HepG2 (cell line): ENCODE data around the gene EPHA3. TPM values are rescaled to one million over a fixed set of nuclear protein-coding genes. Genes with fewer than 3 reads are reported as not detected.

Experiments used
- ATAC-seq: fragments of 200-7000 bp; cut with Tn5 transposase; 3 replicates; pipeline ENCODE4 v1.9.1; 2020; ENCODE audit warnings: mild to moderate bottlenecking, moderate library complexity
- BruUV-seq: library from RNA; stranded (reverse); fragments of 400-500 nt; replicated peaks from 2 replicates; lab custom pipeline; 2021; lab: Mats Ljungman, UMichigan
- CTCF ChIA-PET: fragments of 300-600 bp; formaldehyde crosslinking; extraction: SDS; loops from one replicate; lab custom pipeline; 2021; ENCODE audit warnings: low total read pairs, inconsistent platforms, low intra/inter-chr PET ratio; lab: Yijun Ruan, JAX
- POLR2A ChIA-PET: fragments of 350-600 bp; sonication (Branson Sonifier 250); formaldehyde crosslinking; loops from one replicate; lab custom pipeline; 2020; ENCODE audit warnings: antibody characterized with exemption, inconsistent platforms; lab: Yijun Ruan, JAX
- DNase-seq: peaks from one replicate; pipeline ENCODE4 v3.0.0-alpha.2; 2015; ENCODE audit warnings: low spot score
- FAIRE-seq: peaks from 3 replicates; lab custom pipeline; 2011; peaks lifted over from hg19 to GRCh38; lab: Jason Lieb, UNC
- H2AFZ ChIP-seq: one replicate; pipeline ENCODE4 v1.6.1; 2011; ENCODE audit warnings: low read length, inconsistent platforms
- H3K27ac ChIP-seq: fragments of 300-600 bp; 3 replicates; pipeline ENCODE4 v1.8.0; 2011; ENCODE audit warnings: mixed run types, mild to moderate bottlenecking, mixed read lengths, low read length, inconsistent platforms; ENCODE audit not compliant: insufficient read depth; ENCODE audit errors: extremely low read length
- H3K27me3 ChIP-seq, 2 experiments: fragments of 200-600 bp in 1 of 2; 2 replicates in 1 of 2; 3 replicates in 1 of 2; pipeline versions ENCODE4 v1.6.0 to v1.8.0; 2011; ENCODE audit warnings: low read length in 2 of 2, mild to moderate bottlenecking in 2 of 2, moderate library complexity in 2 of 2, inconsistent platforms in 1 of 2; ENCODE audit not compliant: insufficient read depth in 2 of 2, control insufficient read depth in 1 of 2
- H3K36me3 ChIP-seq, 2 experiments: fragments of 200-600 bp in 1 of 2; replicated peaks in 1 of 2; 2 replicates in 1 of 2; 3 replicates in 1 of 2; pipeline versions ENCODE4 v1.5.1 to v1.8.0; 2011; ENCODE audit warnings: low read length in 2 of 2, inconsistent platforms in 1 of 2; ENCODE audit not compliant: insufficient read depth in 2 of 2, control insufficient read depth in 1 of 2
- H3K4me1 ChIP-seq: 2 replicates; pipeline ENCODE4 v1.5.1; 2012; ENCODE audit warnings: low read length, inconsistent platforms; ENCODE audit not compliant: insufficient read depth
- H3K4me2 ChIP-seq: 2 replicates; pipeline ENCODE4 v1.6.0; 2011; ENCODE audit warnings: low read depth, low read length, inconsistent platforms
- H3K4me3 ChIP-seq, 3 experiments: fragments of 200-600 bp in 1 of 3; sonication (generic), shearing (Covaris generic) in 1 of 3; replicated peaks in 1 of 3; 2 replicates each; pipeline ENCODE4 v1.5.1; 2011 to 2016; ENCODE audit warnings: low read length in 3 of 3, inconsistent platforms in 2 of 3, low read depth in 2 of 3, mild to moderate bottlenecking in 2 of 3, control low read depth in 1 of 3, mixed read lengths in 1 of 3; ENCODE audit not compliant: insufficient read depth in 1 of 3
- H3K79me2 ChIP-seq: one replicate; pipeline ENCODE4 v1.6.1; 2011; ENCODE audit warnings: low read length, inconsistent platforms; ENCODE audit not compliant: insufficient read depth
- H3K9ac ChIP-seq: 2 replicates; pipeline ENCODE4 v1.6.0; 2011; ENCODE audit warnings: mild to moderate bottlenecking, low read depth, low read length, inconsistent platforms; ENCODE audit not compliant: insufficient read depth
- H3K9me3 ChIP-seq: 2 replicates; pipeline ENCODE4 v1.5.1; 2012; ENCODE audit warnings: mild to moderate bottlenecking, low read length
- H4K20me1 ChIP-seq: 2 replicates; pipeline ENCODE4 v1.6.0; 2011; ENCODE audit warnings: inconsistent platforms, mild to moderate bottlenecking, low read length, moderate library complexity; ENCODE audit not compliant: insufficient read depth
- HCFC1 ChIP-seq: fragments of 150-350 bp; IDR thresholded peaks from 2 replicates; pipeline ENCODE4 v1.6.1; 2014; ENCODE audit warnings: low read depth, low read length
- HIVEP1 ChIP-seq: sonication (generic); formaldehyde crosslinking; IDR thresholded peaks from 2 replicates; pipeline ENCODE4 v1.4.0; 2020; ENCODE audit warnings: mild to moderate bottlenecking, missing genetic modification reagents
- KLF9 ChIP-seq: IDR thresholded peaks from 2 replicates; pipeline ENCODE4 v1.6.1; 2016; ENCODE audit warnings: low read depth
- PHF21A ChIP-seq: sonication (generic); formaldehyde crosslinking; IDR thresholded peaks from 2 replicates; pipeline ENCODE4 v1.5.0; 2020; ENCODE audit warnings: mild to moderate bottlenecking, missing genetic modification reagents
- RFXANK ChIP-seq: IDR thresholded peaks from 2 replicates; pipeline ENCODE4 v1.6.1; 2016
- ZFP36L1 ChIP-seq: sonication (generic); formaldehyde crosslinking; IDR thresholded peaks from 2 replicates; pipeline ENCODE4 v1.8.0; 2022; ENCODE audit warnings: mild to moderate bottlenecking, missing genetic modification reagents, moderate library complexity
- ZNF484 ChIP-seq: sonication (generic); formaldehyde crosslinking; IDR thresholded peaks from 2 replicates; pipeline ENCODE4 v1.5.1; 2020; ENCODE audit warnings: mild to moderate bottlenecking, low read depth, missing genetic modification reagents, borderline replicate concordance
- ZNF670 ChIP-seq: sonication (generic); formaldehyde crosslinking; IDR thresholded peaks from 2 replicates; pipeline ENCODE4 v1.8.0; 2022; ENCODE audit warnings: mild to moderate bottlenecking, missing genetic modification reagents, borderline replicate concordance
- in situ Hi-C: cut with HindIII; loops from 2 replicates; pipeline ENCODE4 v1.10.0; 2017; ENCODE audit warnings: low pct_unique_long_range_greater_than_20kb; ENCODE audit not compliant: extremely low pct_ligation_motif_present
- intact Hi-C: fragments of 100-400 bp; cut with micrococcal nuclease; formaldehyde crosslinking; loops from one replicate; pipeline ENCODE4 v1.10.0; 2022; ENCODE audit not compliant: unreplicated experiment
- polyA plus RNA-seq, 8 experiments: library from polyadenylated mRNA; depleted of rRNA in 3 of 8; stranded (reverse) in 7 of 8; unstranded in 1 of 8; fragments of >200 nt; fragmentation: Illumina TruSeq in 4 of 8; extraction: Trizol in 4 of 8; gene quantifications; 2 replicates each; pipeline versions ENCODE4 v1.2.1 to v1.2.3, GENCODE V29; 2011 to 2016; ENCODE audit warnings: low read depth in 4 of 8, missing spikeins in 1 of 8, mixed read lengths in 1 of 8; ENCODE audit not compliant: insufficient read depth in 1 of 8
- total RNA-seq, 5 experiments: library from RNA; depleted of rRNA; stranded (reverse); fragments of >200 nt; fragmentation: Illumina TruSeq; extraction: Trizol; gene quantifications; 2 replicates each; pipeline ENCODE4 v1.2.3, GENCODE V29; 2016; ENCODE audit warnings: low read depth in 1 of 5
- TF ChIP-seq, protein P1 (sequence below): fragments of 450-650 bp; IDR thresholded peaks from 2 replicates; pipeline ENCODE4 v1.6.1; 2017; ENCODE audit warnings: mild to moderate bottlenecking
- TF ChIP-seq, protein P2 (sequence below): sonication (generic); formaldehyde crosslinking; IDR thresholded peaks from 2 replicates; pipeline ENCODE4 v1.9.0; 2022; ENCODE audit warnings: low read depth, missing genetic modification reagents

EPHA3 gene
- total and polyA plus RNA-seq, 2 of the 13 experiments (the other 11 are each of a cell fraction or from before 2014, with no cell fraction given): 0.01 TPM; not detected in 1

DNA sequence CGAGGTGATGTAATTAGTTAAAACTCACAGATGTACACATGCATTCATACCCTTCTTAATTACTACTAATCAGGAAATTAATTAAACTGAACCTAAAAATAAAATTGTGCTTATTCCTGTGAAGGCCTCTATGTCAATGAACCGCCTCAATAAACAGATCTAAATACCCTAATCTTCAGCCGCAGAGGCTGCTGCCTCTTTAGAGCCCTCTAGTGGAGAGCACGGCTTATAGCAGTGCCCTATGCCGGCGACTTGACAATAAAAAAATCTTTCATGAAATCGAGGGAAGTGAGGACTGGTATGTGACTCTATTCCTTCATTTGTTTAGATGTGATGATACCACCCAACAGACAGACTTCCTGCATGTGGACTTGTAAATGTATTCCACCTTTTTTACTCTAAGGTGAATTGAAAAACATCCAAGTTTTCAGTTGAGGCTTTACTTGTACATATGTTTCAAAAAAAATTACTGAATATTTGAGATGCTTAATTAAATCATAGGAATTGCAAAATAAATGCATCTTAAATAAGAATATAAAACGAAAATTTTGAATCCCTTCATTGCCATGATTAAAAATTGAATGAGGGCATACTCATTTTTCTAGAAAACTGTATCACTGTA is 8.3 kb upstream of the EPHA3 start (continued):
- no peak for TF ChIP-seq RFXANK (CRISPR knock-in tag)
- TF ChIP-seq, all 625 proteins: peak for 4

DNA sequence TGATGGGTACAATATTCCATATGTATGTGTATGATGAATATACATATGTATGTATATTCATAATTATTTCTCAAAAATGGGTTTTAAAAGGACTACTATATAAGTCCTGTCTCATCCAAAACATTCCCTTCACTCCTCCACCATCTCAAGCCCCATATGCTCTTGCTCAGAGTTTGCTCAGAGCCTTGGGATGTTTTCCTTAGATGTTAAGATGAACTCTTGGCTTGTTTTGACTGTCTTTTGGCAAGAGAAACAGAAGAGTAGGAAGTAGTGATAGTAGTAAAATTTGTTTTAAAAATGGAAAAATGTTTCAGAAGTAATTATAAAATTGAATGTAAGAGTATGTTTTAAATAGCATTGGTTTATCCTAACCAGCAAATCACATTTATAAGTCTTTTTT is 6.2 kb upstream of the EPHA3 start:
- DNase-seq: no peak
- in situ Hi-C loops (no loop called here), intact Hi-C loops (loop anchor here (10.0 kb wide), 1 partner anchor 754 kb away; no protein-coding TSS in a partner anchor)
- H3K4me2 ChIP-seq: no peak overlapping the region
- ChIA-PET POLR2A (no interaction called here), CTCF (no interaction called here)
- TF ChIP-seq, protein P1, sequence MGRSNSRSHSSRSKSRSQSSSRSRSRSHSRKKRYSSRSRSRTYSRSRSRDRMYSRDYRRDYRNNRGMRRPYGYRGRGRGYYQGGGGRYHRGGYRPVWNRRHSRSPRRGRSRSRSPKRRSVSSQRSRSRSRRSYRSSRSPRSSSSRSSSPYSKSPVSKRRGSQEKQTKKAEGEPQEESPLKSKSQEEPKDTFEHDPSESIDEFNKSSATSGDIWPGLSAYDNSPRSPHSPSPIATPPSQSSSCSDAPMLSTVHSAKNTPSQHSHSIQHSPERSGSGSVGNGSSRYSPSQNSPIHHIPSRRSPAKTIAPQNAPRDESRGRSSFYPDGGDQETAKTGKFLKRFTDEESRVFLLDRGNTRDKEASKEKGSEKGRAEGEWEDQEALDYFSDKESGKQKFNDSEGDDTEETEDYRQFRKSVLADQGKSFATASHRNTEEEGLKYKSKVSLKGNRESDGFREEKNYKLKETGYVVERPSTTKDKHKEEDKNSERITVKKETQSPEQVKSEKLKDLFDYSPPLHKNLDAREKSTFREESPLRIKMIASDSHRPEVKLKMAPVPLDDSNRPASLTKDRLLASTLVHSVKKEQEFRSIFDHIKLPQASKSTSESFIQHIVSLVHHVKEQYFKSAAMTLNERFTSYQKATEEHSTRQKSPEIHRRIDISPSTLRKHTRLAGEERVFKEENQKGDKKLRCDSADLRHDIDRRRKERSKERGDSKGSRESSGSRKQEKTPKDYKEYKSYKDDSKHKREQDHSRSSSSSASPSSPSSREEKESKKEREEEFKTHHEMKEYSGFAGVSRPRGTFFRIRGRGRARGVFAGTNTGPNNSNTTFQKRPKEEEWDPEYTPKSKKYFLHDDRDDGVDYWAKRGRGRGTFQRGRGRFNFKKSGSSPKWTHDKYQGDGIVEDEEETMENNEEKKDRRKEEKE: no peak
- TF ChIP-seq ZNF670 (CRISPR knock-in tag) (no peak), HIVEP1 (CRISPR knock-in tag) (no peak), ZFP36L1 (CRISPR knock-in tag) (no peak), ZNF484 (CRISPR knock-in tag) (no peak), PHF21A (CRISPR knock-in tag) (no peak), KLF9 (no peak), HCFC1 (no peak)
- TF ChIP-seq, protein P2, sequence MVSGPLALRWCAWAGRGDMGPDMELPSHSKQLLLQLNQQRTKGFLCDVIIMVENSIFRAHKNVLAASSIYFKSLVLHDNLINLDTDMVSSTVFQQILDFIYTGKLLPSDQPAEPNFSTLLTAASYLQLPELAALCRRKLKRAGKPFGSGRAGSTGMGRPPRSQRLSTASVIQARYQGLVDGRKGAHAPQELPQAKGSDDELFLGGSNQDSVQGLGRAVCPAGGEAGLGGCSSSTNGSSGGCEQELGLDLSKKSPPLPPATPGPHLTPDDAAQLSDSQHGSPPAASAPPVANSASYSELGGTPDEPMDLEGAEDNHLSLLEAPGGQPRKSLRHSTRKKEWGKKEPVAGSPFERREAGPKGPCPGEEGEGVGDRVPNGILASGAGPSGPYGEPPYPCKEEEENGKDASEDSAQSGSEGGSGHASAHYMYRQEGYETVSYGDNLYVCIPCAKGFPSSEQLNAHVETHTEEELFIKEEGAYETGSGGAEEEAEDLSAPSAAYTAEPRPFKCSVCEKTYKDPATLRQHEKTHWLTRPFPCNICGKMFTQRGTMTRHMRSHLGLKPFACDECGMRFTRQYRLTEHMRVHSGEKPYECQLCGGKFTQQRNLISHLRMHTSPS (CRISPR knock-in tag): no peak
- TF ChIP-seq, all 625 proteins: peak for 0
- no peak overlapping the region for H3K9ac ChIP-seq
- no peaks in the 10 kb centered on the region for H3K36me3 ChIP-seq
- no peaks in the 10 kb centered on the region for H3K9me3 ChIP-seq
- H3K4me1 ChIP-seq: no peaks in the 10 kb centered on the region
- H3K27me3 ChIP-seq: no peaks in the 10 kb centered on the region
- no peak overlapping the region for H3K27ac ChIP-seq
- H2AFZ ChIP-seq: no peak overlapping the region
- H3K79me2 ChIP-seq: no peaks in the 10 kb centered on the region
- no peaks in the 10 kb centered on the region for H4K20me1 ChIP-seq
- FAIRE-seq: no peak
- no TSS peak for BruUV-seq
- no peak for ATAC-seq
- no peak overlapping the region for H3K4me3 ChIP-seq
